Lower leg skin (tissue), 3 donors: Measurements from ENCODE around the gene KRT3.

Source experiments
- POLR2A ChIP-seq, 2 donors: fragments of 450-650 bp; IDR thresholded peaks; one replicate each; pipeline ENCODE4 v1.6.1; 2016 to 2017; ENCODE audit warnings: antibody characterized with exemption in 2 of 2, mild to moderate bottlenecking in 1 of 2, moderate library complexity in 1 of 2
- TF ChIP-seq, protein P1 (sequence below), 3 donors: fragments of 450-650 bp; IDR thresholded peaks; one replicate each; pipeline ENCODE4 v1.5.1; 2016; ENCODE audit warnings: antibody characterized with exemption in 3 of 3, mild to moderate bottlenecking in 3 of 3, moderate library complexity in 2 of 3

DNA sequence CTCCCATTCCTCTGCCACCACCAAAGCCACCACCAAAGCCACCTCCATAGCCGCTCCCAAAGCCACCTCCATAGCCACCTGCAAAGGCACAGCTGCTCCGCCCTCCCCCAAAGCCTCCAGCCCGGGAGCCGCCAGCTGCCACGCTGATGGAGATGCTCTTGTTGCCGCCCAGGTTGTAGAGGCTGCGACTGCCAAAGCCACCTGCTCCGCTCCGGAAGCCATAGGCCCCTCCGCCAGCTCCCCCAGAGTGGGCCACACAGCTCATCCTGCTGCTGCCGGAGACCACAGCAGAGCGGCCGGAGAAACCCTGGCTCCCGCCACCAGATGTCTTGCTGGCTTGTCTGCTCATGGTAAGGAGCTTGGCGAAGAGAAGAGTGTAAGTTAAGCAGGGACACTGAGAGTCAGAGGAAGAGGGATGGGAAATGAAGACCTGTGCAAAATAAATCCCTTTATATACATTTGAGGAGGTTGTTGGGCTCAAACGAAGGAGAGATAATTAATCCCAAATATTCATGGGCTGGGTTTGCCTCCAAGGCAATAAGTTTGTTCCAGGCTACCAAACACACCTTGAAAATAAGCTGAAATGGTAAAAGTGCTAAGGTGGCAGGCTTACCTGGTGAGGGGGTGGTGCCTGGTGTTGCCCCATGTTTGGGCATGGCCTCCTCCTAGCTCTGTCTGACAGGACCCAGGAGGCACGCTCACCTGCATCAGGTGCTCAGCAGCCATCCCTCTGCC is at the start of gene KRT3:
- TF ChIP-seq, protein P1, sequence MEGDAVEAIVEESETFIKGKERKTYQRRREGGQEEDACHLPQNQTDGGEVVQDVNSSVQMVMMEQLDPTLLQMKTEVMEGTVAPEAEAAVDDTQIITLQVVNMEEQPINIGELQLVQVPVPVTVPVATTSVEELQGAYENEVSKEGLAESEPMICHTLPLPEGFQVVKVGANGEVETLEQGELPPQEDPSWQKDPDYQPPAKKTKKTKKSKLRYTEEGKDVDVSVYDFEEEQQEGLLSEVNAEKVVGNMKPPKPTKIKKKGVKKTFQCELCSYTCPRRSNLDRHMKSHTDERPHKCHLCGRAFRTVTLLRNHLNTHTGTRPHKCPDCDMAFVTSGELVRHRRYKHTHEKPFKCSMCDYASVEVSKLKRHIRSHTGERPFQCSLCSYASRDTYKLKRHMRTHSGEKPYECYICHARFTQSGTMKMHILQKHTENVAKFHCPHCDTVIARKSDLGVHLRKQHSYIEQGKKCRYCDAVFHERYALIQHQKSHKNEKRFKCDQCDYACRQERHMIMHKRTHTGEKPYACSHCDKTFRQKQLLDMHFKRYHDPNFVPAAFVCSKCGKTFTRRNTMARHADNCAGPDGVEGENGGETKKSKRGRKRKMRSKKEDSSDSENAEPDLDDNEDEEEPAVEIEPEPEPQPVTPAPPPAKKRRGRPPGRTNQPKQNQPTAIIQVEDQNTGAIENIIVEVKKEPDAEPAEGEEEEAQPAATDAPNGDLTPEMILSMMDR (IDR thresholded peaks at IDR 0.05), result no peak
- TF ChIP-seq POLR2A (IDR thresholded peaks at IDR 0.05), result no peak
